ENCODE measurements around the gene SFT2D1.

SFT2D1 gene

GRCh38 chr6:166277018-166277417 is 65.3 kb downstream of the SFT2D1 start:
- DNase-seq (ENCODE audit: low read depth): no peak
- TF ChIP-seq CTCF (IDR thresholded peaks at IDR 0.05; ENCODE audit: low read depth, low read length): no peak
- no peak for TF ChIP-seq POLR2A (IDR thresholded peaks at IDR 0.05; ENCODE audit: extremely low read depth, insufficient read length)
- no peak for TF ChIP-seq MYC (IDR thresholded peaks at IDR 0.05; ENCODE audit: low read depth, low read length)
- no peak for TF ChIP-seq MAX (IDR thresholded peaks at IDR 0.05; ENCODE audit: low read depth, low read length)
- no peak overlapping the region for H3K4me3 ChIP-seq (ENCODE audit: low read depth, low read length)

- peak; percentile 82 for DNase-seq (ENCODE audit: low read depth)
- no peak overlapping the region for H3K4me3 ChIP-seq (ENCODE audit: low read depth, low read length)
- TF ChIP-seq CTCF (IDR thresholded peaks at IDR 0.05; ENCODE audit: low read depth, low read length) (peak; percentile 98), MYC (IDR thresholded peaks at IDR 0.05; ENCODE audit: low read depth, low read length) (peak; percentile 54; the same call in 1 of the 2 replicates), MAX (IDR thresholded peaks at IDR 0.05; ENCODE audit: low read depth, low read length) (peak; percentile 60), POLR2A (IDR thresholded peaks at IDR 0.05; ENCODE audit: extremely low read depth, insufficient read length) (no peak)
Measured at GRCh38 chr6:166275714-166276166, 66.6 kb downstream of the SFT2D1 start.

- no peak for DNase-seq (ENCODE audit: low read depth)
- TF ChIP-seq MAX (IDR thresholded peaks at IDR 0.05; ENCODE audit: low read depth, low read length) (no peak), CTCF (IDR thresholded peaks at IDR 0.05; ENCODE audit: low read depth, low read length) (no peak), MYC (IDR thresholded peaks at IDR 0.05; ENCODE audit: low read depth, low read length) (no peak), POLR2A (IDR thresholded peaks at IDR 0.05; ENCODE audit: extremely low read depth, insufficient read length) (no peak)
Measured at GRCh38 chr6:166274739-166275370, 67.5 kb downstream of the SFT2D1 start.

GRCh38 chr6:166274163-166274562 is 68.2 kb downstream of the SFT2D1 start:
- no peak overlapping the region for H3K4me3 ChIP-seq (ENCODE audit: low read depth, low read length)
- TF ChIP-seq POLR2A (IDR thresholded peaks at IDR 0.05; ENCODE audit: extremely low read depth, insufficient read length): no peak
- TF ChIP-seq MAX (IDR thresholded peaks at IDR 0.05; ENCODE audit: low read depth, low read length): no peak
- TF ChIP-seq MYC (IDR thresholded peaks at IDR 0.05; ENCODE audit: low read depth, low read length): no peak
- TF ChIP-seq CTCF (IDR thresholded peaks at IDR 0.05; ENCODE audit: low read depth, low read length): no peak
- DNase-seq (ENCODE audit: low read depth): no peak

More at GRCh38 chr6:166274739-166275370, 67.5 kb downstream of the SFT2D1 start:
- H3K4me3 ChIP-seq (ENCODE audit: low read depth, low read length): no peak overlapping the region

- no peak overlapping the region for H3K4me3 ChIP-seq (ENCODE audit: low read depth, low read length)
- TF ChIP-seq CTCF (IDR thresholded peaks at IDR 0.05; ENCODE audit: low read depth, low read length) (no peak), MAX (IDR thresholded peaks at IDR 0.05; ENCODE audit: low read depth, low read length) (no peak), MYC (IDR thresholded peaks at IDR 0.05; ENCODE audit: low read depth, low read length) (no peak), POLR2A (IDR thresholded peaks at IDR 0.05; ENCODE audit: extremely low read depth, insufficient read length) (no peak)
- DNase-seq (ENCODE audit: low read depth): no peak
Measured at GRCh38 chr6:166271376-166271765, 71.0 kb downstream of the SFT2D1 start.
